GM18498 (cell line): Measurements from ENCODE around the gene CNIH3.

ENCODE experiments used
- ATAC-seq: cut with Tn5 transposase; IDR thresholded peaks from one replicate; pipeline ENCODE4 v1.9.1; 2021; ENCODE audit warnings: mild to moderate bottlenecking, moderate library complexity; ENCODE audit not compliant: unreplicated experiment

The CNIH3 gene

DNA sequence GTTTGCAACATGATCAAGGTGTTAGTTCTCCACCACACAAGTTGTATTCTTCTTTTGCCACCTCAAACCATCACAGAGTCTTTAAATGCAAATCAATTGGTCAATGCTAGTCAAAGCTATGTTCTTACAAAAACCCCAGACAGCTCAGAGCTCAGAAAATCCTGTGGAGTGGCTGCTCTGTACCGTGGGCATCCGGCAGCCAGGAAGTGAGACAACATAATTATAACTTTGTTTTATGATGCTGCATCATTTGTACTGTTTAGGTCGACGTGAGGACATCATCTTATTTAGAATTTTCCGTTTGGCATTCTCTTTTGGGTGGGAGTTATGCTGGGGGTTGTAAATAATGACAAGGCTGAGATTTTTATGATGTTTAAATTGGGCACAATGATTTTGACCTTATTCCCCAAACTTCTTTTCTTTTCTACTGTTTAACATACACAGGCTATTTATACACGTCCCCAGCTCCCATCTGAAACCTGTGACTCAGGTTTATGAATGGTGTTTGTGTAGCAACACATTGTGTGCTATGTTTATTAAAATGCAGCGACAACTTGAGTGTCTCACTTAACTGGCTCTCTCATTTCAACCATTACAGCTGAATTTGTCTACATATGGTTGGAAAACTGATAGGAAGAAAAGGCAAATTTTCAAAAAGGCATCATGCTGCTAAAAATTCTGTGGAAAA lies 124.0 kb downstream of the CNIH3 start:
- peak; percentile 91 for ATAC-seq

DNA sequence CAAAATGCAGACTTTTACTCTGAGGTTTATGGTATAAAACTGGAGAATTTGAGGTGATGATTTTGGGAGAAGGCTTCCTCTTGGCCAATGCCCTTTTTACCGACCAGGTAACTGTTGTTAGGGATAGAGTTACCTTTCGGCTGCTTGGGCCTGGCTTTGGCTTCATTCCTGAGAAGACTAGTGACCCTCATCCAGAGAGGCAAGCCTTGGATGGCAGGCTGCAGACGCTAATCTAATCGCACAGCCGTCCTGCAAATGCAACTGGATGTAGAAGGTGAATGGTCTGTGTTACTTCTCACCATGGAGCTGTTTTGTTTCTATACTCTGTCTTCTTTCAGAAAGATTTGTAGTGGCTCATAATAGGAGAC lies 124.6 kb downstream of the CNIH3 start:
- ATAC-seq, result no peak

DNA sequence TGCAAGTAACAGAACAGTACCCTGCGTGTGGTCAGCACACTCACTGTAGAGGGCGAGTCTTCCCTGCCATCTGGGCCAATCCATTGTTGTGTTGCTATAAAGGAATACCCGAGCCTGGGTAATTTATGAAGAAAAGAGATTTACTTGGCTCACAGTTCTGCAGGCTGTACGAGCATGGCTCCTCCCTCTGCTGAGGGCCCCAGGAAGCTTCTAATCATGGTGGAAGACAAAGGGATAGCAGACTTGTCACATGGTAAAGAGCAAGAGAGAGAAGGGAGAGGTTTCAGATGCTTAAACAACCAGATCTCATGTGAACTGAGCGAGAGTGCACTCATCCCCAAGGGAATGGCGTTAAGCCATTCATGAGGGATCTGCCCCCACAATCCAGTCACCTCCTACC lies 126.2 kb downstream of the CNIH3 start:
- ATAC-seq, result no peak

DNA sequence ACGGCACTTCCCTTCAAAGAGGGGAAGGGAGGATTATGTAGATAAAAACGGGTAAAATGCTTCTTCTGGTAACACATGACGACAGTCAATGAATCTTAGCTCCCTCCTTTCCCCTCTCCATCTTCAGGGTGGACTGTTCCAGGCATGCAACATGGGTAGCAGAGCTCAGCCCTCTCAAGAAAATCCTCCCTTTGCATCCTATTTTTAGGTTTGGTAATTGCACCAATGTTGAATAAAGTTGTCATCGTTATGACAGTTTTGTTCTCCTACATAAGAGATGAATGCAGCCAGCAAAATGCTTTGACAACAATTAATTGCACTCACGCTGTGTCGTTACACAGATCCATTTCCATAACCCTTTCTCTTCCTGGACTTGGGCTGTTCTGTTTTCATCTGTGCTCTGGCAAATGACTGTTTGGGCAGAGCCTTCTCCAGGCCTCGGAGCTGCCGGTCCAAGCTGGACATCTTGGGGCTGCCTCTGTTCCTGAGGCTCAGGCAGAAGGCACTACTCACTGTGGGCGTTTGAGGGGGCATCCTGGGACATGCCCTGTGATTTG lies 127.6 kb downstream of the CNIH3 start:
- ATAC-seq, result no peak

DNA sequence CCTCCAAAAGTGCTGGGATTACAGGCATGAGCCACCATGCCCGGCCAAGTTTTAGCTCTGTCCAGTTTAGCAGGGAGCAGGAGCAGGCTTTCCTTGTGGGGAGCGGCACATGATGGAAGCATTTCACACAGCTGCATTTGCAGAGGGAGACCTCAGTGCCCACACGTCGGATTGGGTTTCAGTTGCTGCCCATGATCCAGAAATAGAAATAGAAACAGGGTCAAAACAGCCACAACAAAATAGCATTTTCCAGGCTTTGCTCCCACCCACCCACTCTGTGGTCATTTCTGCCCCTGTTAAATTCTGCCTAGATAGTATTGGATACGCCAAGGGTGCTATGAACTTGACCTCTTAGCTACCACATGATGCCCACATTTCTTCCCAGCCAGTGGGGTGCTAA lies 128.4 kb downstream of the CNIH3 start:
- ATAC-seq, result no peak

DNA sequence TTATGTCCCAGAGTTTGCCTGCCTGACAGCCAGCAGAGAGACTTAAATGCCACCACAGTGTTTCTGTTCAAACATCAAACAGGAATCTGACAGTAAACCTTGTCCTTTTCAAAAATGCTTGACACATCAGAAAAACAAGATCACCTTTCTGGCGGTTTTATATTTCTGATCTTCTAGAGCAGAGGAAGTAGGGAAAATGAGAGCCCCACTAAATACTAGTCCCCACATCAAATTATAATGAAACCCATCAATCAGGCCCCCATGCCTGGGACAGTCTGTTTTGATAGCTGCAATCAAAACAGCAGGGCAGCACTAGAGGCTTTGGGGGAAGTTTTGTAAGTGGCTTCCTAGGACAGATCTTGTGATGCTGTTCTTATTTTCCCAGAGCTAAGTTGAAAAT lies 129.3 kb downstream of the CNIH3 start:
- ATAC-seq, result no peak

DNA sequence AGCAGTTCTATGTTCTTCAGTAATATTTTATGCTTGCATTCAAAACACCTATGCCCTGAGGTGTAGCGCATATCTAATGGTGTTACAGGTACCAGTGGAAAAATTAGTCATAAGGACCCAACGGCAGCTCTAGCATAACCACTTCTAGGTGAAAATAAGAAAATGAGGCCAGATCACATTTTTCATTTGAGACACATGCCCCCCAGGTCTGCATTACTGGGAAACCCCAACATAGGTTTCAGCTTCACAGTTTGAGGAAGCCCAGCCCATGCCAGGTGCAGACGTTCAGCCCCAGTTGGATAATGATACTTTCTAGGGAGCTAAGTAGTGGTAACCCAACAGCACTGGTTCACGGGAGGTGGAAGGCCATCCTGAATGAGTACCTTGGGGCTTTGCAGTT lies 129.8 kb downstream of the CNIH3 start:
- ATAC-seq, result peak; percentile 37

DNA sequence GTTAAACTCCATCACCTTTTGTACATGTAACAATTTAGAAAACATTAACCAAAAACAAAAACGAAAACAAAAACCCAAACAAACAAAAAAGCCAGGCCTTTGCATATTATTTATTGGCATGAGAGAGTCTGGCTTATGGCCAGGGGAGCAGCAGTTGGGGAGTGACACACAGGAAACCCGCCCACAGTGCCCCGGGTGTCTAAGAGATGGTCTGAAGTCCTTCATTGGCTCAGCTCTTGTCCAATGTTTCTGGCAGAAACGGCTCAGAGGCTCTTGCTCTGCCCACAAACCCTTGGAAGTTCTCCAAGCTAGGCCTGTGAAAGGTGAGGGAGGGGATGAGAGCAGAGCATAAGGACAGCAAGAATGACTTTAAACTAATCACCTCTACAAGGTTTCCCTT lies 131.5 kb downstream of the CNIH3 start:
- ATAC-seq, result peak; percentile 70

DNA sequence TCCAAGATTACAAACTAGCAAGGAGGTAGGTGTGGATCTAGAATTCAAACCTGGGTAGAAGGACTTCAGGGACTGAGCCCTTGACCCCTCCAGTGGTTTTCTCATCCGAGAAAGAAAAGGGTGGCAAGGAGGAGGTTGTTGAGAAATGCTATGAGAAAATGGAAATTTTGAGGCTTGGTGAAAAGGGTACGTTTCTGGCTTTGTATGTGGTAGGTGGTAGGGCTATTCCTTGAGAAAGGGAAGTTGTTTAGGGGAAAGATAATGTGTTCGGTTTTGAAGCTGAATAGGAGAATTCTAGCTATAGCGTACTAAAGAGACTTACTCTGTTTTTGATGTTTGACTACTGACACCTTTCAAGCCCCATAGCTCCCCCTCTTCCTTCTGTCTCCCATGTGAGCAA lies 133.8 kb downstream of the CNIH3 start:
- no peak for ATAC-seq

DNA sequence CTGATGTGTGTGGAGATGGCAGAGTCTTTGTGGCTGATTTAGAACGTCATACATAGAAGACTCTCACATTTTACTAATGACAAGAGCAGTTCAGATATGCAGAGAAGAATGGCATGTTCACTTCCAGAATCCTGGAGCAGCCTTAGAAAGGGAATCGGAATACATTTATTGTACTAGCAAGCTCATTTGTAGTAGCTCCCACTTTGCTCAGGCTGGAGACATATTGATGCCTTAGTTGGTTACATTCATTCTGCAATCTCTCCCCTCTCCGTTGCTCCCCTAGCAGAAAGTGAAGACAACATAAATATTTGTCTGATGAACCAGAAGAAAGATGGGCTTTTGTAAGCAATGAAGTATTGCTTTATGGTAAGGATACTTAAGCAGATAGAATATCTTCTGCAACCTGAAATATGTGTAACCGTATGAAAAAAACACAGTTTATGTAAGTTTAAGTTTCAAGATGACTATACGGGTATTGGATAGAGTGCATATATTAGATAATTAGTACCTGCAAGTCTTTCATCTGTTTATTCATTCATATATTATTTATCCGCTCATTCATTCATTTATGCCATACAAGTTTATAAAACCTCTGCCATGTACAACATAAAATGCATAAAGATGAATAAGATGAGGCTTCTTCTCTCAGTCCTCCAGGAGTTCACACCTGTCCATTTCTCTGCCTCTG lies 135.7 kb downstream of the CNIH3 start:
- ATAC-seq, result no peak

DNA sequence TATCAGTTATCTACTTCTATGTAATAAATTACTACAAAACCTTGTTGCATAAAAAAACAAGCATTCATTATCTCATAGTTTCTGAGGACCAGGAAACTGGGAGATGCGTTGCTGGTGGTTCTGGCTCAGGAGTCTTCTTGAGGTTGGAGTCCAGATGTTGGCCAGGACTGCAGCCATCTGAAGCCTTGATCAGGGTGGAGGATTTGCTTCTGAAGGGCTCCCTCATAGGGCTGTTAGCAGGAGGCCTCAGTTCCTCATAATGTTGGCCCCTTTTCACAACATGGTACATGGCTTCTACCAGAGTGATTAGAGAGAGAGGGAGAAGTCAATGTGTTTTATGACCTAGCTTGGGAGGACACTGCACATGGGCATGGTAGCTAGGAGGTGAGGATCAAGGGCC lies 137.4 kb downstream of the CNIH3 start:
- ATAC-seq, result peak; percentile 38

DNA sequence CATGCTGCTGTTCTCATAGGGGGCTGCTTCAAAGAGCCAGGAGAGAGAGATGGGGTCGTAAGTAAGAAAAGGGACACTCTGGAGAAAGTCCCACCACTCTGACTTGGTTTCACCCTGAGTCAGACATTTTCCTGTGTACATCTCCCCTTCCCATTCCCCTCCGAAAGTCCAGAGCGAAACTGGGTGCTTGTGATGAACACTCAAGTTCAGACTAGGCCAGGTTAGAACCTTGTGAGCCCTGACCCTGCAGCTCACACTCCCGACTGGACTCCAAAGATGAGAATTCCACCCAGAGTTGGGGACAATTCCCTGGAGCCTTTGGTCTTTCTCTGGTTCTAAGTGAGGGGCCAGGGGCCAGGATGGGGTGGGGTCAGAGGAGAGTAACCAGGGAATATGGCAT lies 139.5 kb downstream of the CNIH3 start:
- ATAC-seq, result no peak

DNA sequence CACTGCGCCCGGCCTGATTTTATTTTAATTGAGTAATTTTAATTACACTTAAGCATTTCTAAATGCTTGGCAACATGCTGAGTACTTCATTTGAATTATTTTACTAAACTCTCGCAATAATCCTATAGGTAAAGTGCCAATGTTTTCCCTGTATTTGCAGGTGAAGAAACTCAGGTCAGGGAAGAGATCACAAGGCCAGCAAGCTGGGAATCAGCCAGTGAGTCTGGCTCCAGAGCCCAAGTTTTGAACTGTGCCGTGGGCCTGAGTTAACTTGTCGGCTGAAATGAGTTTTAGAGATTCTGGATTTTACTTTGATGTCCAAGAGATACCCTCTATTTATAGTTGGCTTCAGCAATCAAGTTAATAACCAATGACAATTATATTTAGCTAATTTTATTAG lies 141.4 kb downstream of the CNIH3 start:
- no peak for ATAC-seq

DNA sequence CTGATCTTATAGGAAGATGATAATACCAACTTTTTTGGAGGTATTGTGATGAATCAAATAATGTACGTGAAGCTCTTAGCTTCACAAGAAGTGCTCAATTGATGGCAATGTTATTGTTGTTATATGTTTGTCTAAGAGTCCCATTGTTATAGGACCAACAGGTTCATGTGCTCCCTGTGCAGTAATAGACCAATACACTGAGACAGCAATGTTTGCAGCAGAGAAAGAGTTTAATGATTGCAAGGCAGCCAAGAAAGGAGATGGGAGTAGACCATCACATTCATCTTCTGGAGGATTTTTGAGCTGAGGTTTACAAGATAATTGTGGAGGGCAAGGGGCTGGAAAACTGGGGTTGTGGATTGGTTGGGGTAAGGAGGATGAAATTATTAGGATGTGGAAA lies 143.0 kb downstream of the CNIH3 start:
- ATAC-seq, result no peak

DNA sequence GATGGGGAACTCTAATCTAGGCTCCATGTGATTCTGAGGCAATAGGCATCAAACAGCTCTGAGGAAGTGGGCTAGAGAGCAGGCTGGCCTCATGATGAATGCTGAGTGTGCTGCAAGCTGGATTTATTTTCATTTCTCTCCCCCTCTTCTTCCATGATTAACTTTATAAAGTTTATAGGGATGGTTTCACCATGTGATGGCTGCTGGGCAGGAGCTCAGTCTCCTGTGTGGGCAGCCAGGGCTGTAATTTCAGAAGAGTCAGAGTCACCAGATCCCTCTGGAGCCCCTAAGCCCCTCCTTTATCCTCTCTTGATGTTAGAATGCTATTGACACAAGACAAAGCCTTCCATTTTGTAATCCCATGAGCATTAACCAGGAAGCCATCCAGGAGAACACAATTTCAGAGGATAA lies 143.6 kb downstream of the CNIH3 start:
- no peak for ATAC-seq

DNA sequence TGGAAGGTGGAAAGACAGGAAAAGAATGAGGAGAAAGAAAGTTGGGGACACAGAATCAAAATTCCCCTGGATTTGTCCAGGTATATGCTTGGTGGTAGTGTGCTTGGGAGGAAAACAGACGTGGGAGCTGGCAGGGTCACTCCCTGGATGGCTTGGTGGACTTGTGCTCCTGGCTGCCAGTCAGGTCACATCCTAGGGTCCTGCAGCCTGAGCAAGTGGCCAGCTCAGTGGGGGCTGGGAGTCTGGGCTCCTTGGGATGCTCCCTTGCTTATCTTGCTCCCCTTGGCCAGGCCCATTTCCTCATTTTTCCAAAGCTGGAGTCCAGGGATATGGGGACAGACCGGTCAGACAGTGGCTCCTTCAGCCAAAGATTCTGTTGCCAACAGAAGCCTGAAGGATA lies 144.0 kb downstream of the CNIH3 start:
- no peak for ATAC-seq

DNA sequence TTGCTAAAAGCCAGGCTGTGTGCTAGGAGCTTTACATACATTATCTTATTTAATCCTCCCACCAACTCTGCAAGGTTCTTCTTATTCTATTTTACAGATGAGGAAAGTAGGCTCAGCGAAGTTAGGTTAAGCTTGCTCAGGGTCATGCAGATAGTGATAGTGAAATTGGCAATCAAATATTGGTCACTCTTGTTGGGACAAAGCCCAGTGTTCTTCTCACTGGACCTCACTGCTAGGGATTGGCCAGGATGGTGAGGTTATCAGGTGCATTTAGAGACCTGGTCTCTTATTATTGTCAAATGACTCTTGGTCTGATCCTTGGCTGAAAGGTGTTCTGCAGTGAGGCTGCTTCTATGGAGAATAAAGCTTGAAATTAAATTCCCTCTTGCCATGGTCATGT lies 145.1 kb downstream of the CNIH3 start:
- ATAC-seq, result no peak

DNA sequence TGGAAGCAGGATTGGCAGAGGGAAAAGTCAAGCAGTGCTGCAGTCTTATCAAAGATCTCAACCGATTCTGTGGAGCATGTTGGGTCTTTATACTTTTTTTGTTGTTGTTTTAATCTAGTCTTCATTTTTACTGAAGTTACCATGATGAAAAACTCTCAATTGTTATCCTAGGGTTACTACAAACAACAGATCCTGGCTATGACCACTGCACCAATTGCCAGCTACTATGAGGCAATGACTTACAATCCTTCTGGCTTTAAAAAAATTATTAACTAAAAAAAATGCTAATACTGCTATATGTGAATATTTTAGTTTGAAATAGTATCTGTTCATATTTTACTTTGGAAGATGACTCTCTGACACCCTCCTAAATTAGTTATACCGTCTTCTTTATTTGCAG lies 145.9 kb downstream of the CNIH3 start:
- ATAC-seq, result no peak

DNA sequence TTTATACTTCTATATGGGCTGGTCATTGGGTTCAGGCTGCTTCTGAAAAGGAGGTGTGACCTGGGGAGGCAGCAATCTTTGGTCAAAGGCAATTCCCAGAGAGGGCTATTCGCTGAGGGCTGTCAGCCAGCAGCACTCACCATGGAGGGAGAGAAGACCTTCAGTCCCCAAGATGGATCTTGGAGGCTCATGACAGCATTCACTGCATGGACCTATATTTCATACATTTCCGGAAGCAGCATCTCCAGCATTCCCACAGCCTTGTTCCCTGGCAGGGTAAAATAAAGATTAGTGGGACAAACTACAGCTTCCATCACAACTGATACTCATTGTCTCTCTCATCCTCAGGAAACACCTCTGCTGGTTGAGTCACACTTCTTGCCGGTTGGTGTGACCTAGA lies 146.6 kb downstream of the CNIH3 start:
- ATAC-seq, result no peak

DNA sequence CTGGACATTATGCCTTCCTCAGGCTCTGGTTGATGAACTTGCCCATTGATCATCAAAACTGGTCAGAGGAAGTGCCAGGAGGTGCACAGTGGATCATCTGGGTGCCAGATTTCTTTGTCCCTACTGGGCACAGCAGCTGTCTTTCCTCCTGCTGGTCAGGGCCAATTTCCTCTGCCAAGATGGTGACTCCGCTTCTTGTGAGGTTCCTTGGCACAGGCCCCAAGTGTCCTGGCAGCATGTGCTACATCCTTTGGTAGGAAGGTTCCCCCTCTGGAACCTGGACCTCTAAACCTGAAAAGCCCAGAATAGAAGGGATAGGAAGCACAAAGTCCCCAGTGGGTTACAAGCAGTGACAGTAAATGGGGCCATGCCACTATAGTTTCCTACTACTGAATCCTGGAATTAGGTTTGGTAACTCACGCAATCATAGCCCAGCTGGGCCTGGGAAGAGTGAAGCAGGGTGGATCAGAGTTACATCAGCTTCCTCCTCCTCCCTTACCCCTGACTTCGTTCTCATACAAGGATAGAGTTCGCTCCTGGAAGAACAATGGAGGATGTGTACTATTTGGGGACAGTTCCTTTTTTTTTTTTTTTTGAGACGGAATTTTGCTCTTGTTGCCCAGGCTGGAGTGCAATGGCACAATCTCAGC lies 147.1 kb downstream of the CNIH3 start:
- no peak for ATAC-seq

DNA sequence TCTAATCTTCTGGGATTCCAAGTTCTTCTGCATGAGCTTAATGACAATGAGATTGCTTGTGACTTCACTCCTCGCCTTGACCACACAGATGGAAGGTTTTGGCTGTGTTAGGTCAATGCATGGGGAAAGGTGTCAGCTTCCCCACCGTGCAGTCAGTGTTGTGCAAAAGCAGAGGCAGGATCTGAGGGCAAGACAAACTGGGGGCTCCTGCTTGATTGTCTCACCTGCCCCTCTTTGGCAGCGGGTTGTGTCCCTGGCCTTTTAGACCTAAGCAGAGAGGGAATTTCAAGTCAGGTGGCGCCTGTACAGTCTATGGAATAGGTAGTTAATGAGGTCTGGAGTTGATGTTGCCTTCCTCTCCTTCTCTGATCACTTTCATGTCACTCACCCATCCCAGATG lies 150.1 kb downstream of the CNIH3 start:
- ATAC-seq, result no peak

DNA sequence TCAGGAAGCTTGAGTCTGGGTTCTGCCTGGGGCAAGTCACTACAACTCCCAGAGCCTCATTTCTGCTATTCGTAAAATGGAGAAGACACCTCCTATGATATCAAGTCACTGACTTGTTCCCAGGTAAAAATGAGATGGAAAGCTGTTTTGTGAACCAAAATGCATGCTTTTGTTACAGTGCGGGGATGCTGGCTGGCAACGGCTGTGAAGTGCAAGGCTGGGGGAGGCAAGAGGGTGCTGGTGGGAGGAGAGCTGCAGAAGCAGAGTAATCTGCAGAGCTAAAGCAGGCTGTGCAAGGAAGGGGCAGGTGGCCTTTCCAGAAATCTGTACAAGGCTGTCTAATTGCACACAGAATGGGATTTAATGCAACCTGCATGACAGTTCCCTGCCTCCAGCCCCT lies 150.9 kb downstream of the CNIH3 start:
- ATAC-seq, result no peak
